ENCODE measurements around the gene XYLT1. TPM values are rescaled to one million over a fixed set of nuclear protein-coding genes. Genes with fewer than 3 reads are reported as not detected.

Gene XYLT1
- total and polyA plus RNA-seq, 2 experiments from 2014 or later, result 4.5 to 26.3 TPM

GRCh38 chr16:17276010-17276530 is 194.7 kb downstream of the XYLT1 start:
- WGBS, 2 experiments (ENCODE audit: low coverage in 1 of 2, low lambda C conversion rate in 2 of 2, missing lambda C conversion rate in 2 of 2), result 97 to 99% methylated on average over 4 of the region's 4 CpGs
- in situ Hi-C loops (cut with MboI), result loop anchor here (10.0 kb wide), 1 partner anchor 189 kb away; no protein-coding TSS in a partner anchor
- H3F3A ChIP-seq (ENCODE audit: insufficient read depth), result peaks cover 22% of the 10 kb centered on the region
- peaks cover 90% of the 10 kb centered on the region for H3K79me2 ChIP-seq (ENCODE audit: insufficient read depth)
- H3K9ac ChIP-seq, result no peak overlapping the region
- no peaks in the 10 kb centered on the region for H3K9me3 ChIP-seq (ENCODE audit: low read depth)
- H3K27ac ChIP-seq, result no peak overlapping the region
- H2AFZ ChIP-seq, result no peak overlapping the region
- no peak overlapping the region for H3K4me3 ChIP-seq
- H3K36me3 ChIP-seq (ENCODE audit: low read depth), result no peaks in the 10 kb centered on the region
- no peaks in the 10 kb centered on the region for H4K20me1 ChIP-seq (ENCODE audit: insufficient read depth)
- no peak for DNase-seq
- no peak for TF ChIP-seq EZH2 (IDR thresholded peaks at IDR 0.05; ENCODE audit: insufficient read depth, poor library complexity, severe bottlenecking)
- TF ChIP-seq EZH2phosphoT487 (IDR thresholded peaks at IDR 0.05; ENCODE audit: insufficient read depth, low read depth), result no peak
- no peak overlapping the region for H3K4me2 ChIP-seq (ENCODE audit: unreplicated experiment)
- no peaks in the 10 kb centered on the region for H3K27me3 ChIP-seq (replicated peaks; ENCODE audit: insufficient read depth)
- no peaks in the 10 kb centered on the region for H3K9me2 ChIP-seq (ENCODE audit: insufficient read depth)
- H3K4me1 ChIP-seq (ENCODE audit: insufficient read depth), result peaks cover 27% of the 10 kb centered on the region

GRCh38 chr16:17275076-17276009 is 195.4 kb downstream of the XYLT1 start:
- Histone ChIP-seq H3K9me2 (ENCODE audit: insufficient read depth) (no peaks in the 10 kb centered on the region), H4K20me1 (ENCODE audit: insufficient read depth) (no peaks in the 10 kb centered on the region), H3K9ac (no peak overlapping the region), H3F3A (ENCODE audit: insufficient read depth) (peaks cover 22% of the 10 kb centered on the region), H3K9me3 (ENCODE audit: low read depth) (no peaks in the 10 kb centered on the region), H2AFZ (no peak overlapping the region), H3K4me1 (ENCODE audit: insufficient read depth) (peaks cover 27% of the 10 kb centered on the region), H3K27ac (no peak overlapping the region), H3K36me3 (ENCODE audit: low read depth) (no peaks in the 10 kb centered on the region), H3K4me2 (ENCODE audit: unreplicated experiment) (no peak overlapping the region), H3K27me3 (replicated peaks; ENCODE audit: insufficient read depth) (no peaks in the 10 kb centered on the region), H3K4me3 (no peak overlapping the region), H3K79me2 (ENCODE audit: insufficient read depth) (peaks cover 90% of the 10 kb centered on the region)
- peak; percentile 27 for DNase-seq
- 95 to 97% methylated on average over 9 of the region's 9 CpGs for WGBS, 2 experiments (ENCODE audit: low coverage in 1 of 2, low lambda C conversion rate in 2 of 2, missing lambda C conversion rate in 2 of 2)
- TF ChIP-seq EZH2 (IDR thresholded peaks at IDR 0.05; ENCODE audit: insufficient read depth, poor library complexity, severe bottlenecking) (no peak), EZH2phosphoT487 (IDR thresholded peaks at IDR 0.05; ENCODE audit: insufficient read depth, low read depth) (no peak)
- in situ Hi-C loops (cut with MboI), result loop anchor here (10.0 kb wide), 1 partner anchor 189 kb away; no protein-coding TSS in a partner anchor

GRCh38 chr16:17273142-17273561 is 197.6 kb downstream of the XYLT1 start:
- peak overlapping the region; percentile 39 for H3K4me2 ChIP-seq (ENCODE audit: unreplicated experiment)
- no peaks in the 10 kb centered on the region for H3K9me3 ChIP-seq (ENCODE audit: low read depth)
- peaks cover 33% of the 10 kb centered on the region for H3K4me1 ChIP-seq (ENCODE audit: insufficient read depth)
- in situ Hi-C loops (cut with MboI), result loop anchor here (10.0 to 25.0 kb wide), 2 partner anchors 111 to 192 kb away; no protein-coding TSS in a partner anchor
- no peaks in the 10 kb centered on the region for H3K27me3 ChIP-seq (replicated peaks; ENCODE audit: insufficient read depth)
- H3K9me2 ChIP-seq (ENCODE audit: insufficient read depth), result no peaks in the 10 kb centered on the region
- no peaks in the 10 kb centered on the region for H4K20me1 ChIP-seq (ENCODE audit: insufficient read depth)
- no peak overlapping the region for H2AFZ ChIP-seq
- peak overlapping the region; percentile 46 for H3K27ac ChIP-seq
- peaks cover 88% of the 10 kb centered on the region for H3K79me2 ChIP-seq (ENCODE audit: insufficient read depth)
- no peaks in the 10 kb centered on the region for H3K36me3 ChIP-seq (ENCODE audit: low read depth)
- peak; percentile 97 for DNase-seq
- H3F3A ChIP-seq (ENCODE audit: insufficient read depth), result peaks cover 22% of the 10 kb centered on the region
- peak overlapping the region; percentile 26; the same call in 1 of the 2 replicates for H3K9ac ChIP-seq
- WGBS, 2 experiments (ENCODE audit: low coverage in 1 of 2, low lambda C conversion rate in 2 of 2, missing lambda C conversion rate in 2 of 2), result 14 to 29% methylated on average over 4 of the region's 4 CpGs
- no peak overlapping the region for H3K4me3 ChIP-seq
- TF ChIP-seq EZH2 (IDR thresholded peaks at IDR 0.05; ENCODE audit: insufficient read depth, poor library complexity, severe bottlenecking) (no peak), EZH2phosphoT487 (IDR thresholded peaks at IDR 0.05; ENCODE audit: insufficient read depth, low read depth) (no peak)

- no peak for DNase-seq
- Histone ChIP-seq H3K4me1 (ENCODE audit: insufficient read depth) (peaks cover 33% of the 10 kb centered on the region), H3K9me2 (ENCODE audit: insufficient read depth) (no peaks in the 10 kb centered on the region), H3K79me2 (ENCODE audit: insufficient read depth) (peaks cover 87% of the 10 kb centered on the region), H3K4me3 (no peak overlapping the region), H3K4me2 (ENCODE audit: unreplicated experiment) (peak overlapping the region; percentile 39), H3K27ac (peak overlapping the region; percentile 46), H3K36me3 (ENCODE audit: low read depth) (no peaks in the 10 kb centered on the region), H3K27me3 (replicated peaks; ENCODE audit: insufficient read depth) (no peaks in the 10 kb centered on the region), H3K9me3 (ENCODE audit: low read depth) (no peaks in the 10 kb centered on the region), H2AFZ (no peak overlapping the region), H3F3A (ENCODE audit: insufficient read depth) (peaks cover 22% of the 10 kb centered on the region), H3K9ac (peak overlapping the region; percentile 26; the same call in 1 of the 2 replicates), H4K20me1 (ENCODE audit: insufficient read depth) (no peaks in the 10 kb centered on the region)
- TF ChIP-seq EZH2 (IDR thresholded peaks at IDR 0.05; ENCODE audit: insufficient read depth, poor library complexity, severe bottlenecking), result no peak
- TF ChIP-seq EZH2phosphoT487 (IDR thresholded peaks at IDR 0.05; ENCODE audit: insufficient read depth, low read depth), result no peak
- WGBS, 2 experiments (ENCODE audit: low coverage in 1 of 2, low lambda C conversion rate in 2 of 2, missing lambda C conversion rate in 2 of 2), result 76 to 78% methylated on average over 10 of the region's 10 CpGs
- in situ Hi-C loops (cut with MboI), result loop anchor here (10.0 to 25.0 kb wide), 2 partner anchors 110 to 192 kb away; no protein-coding TSS in a partner anchor
These were observed 198.0 kb downstream of the XYLT1 start for GRCh38 chr16:17272716-17273115.
